ENCODE results near the gene DNAJC22. TPM values are rescaled to one million over a fixed set of nuclear protein-coding genes. Genes with fewer than 3 reads are reported as not detected.

DNAJC22 gene
- total RNA-seq, 1 donor from 2014 or later: not detected

- no peak for TF ChIP-seq CTCF (IDR thresholded peaks at IDR 0.05)
- Mint-ChIP-seq H3K9me3 (no peaks in the 10 kb centered on the region), H3K4me1 (peaks cover 11% of the 10 kb centered on the region), H3K27ac (no peak overlapping the region), H3K36me3 (ENCODE audit: low read depth) (no peaks in the 10 kb centered on the region), H3K27me3 (peaks cover 10% of the 10 kb centered on the region), H3K4me3 (no peak overlapping the region)
- no peak for ATAC-seq (ENCODE audit: low read depth)
- intact Hi-C loops (cut with micrococcal nuclease): no loop called here
- ChIA-PET POLR2A (no interaction called here), CTCF (no interaction called here)
- DNase-seq: no peak
Observed at GRCh38 chr12:49327368-49327767, 19.3 kb upstream of the DNAJC22 start.

- ChIA-PET POLR2A (interaction anchor here (0.7 kb wide), 1 partner anchor 19 kb away, joined by 6 read pairs; no protein-coding TSS in a partner anchor), CTCF (no interaction called here)
- no peaks in the 10 kb centered on the region for H3K9me3 Mint-ChIP-seq
- ATAC-seq (ENCODE audit: low read depth) (no peak), DNase-seq (no peak)
- no peak overlapping the region for H3K4me3 Mint-ChIP-seq
- TF ChIP-seq CTCF (IDR thresholded peaks at IDR 0.05): no peak
- H3K27ac Mint-ChIP-seq: no peak overlapping the region
- peaks cover 15% of the 10 kb centered on the region for H3K27me3 Mint-ChIP-seq
- H3K36me3 Mint-ChIP-seq (ENCODE audit: low read depth): no peaks in the 10 kb centered on the region
- peaks cover 12% of the 10 kb centered on the region for H3K4me1 Mint-ChIP-seq
- intact Hi-C loops (cut with micrococcal nuclease): no loop called here
Observed at GRCh38 chr12:49327887-49328286, 18.8 kb upstream of the DNAJC22 start.

- CTCF ChIA-PET: no interaction called here
- POLR2A ChIA-PET: no interaction called here
- Mint-ChIP-seq H3K4me3 (no peak overlapping the region), H3K9me3 (no peaks in the 10 kb centered on the region), H3K4me1 (peaks cover 8% of the 10 kb centered on the region), H3K27ac (no peak overlapping the region), H3K27me3 (peaks cover 19% of the 10 kb centered on the region), H3K36me3 (ENCODE audit: low read depth) (no peaks in the 10 kb centered on the region)
- no peak for ATAC-seq (ENCODE audit: low read depth)
- TF ChIP-seq CTCF (IDR thresholded peaks at IDR 0.05): no peak
- intact Hi-C loops (cut with micrococcal nuclease): no loop called here
- DNase-seq: no peak
Observed at GRCh38 chr12:49328816-49329215, 17.9 kb upstream of the DNAJC22 start.

GRCh38 chr12:49330032-49330619 lies 16.6 kb upstream of the DNAJC22 start:
- ChIA-PET CTCF (interaction anchor here (4.4 kb wide), 1 partner anchor 13 kb away, joined by 28 read pairs; no protein-coding TSS in a partner anchor), POLR2A (interaction anchor here (0.7 kb wide), 1 partner anchor 116 kb away, joined by 5 read pairs; no protein-coding TSS in a partner anchor)
- TF ChIP-seq CTCF (IDR thresholded peaks at IDR 0.05): no peak
- Mint-ChIP-seq H3K4me1 (peaks cover 10% of the 10 kb centered on the region), H3K27me3 (peaks cover 26% of the 10 kb centered on the region), H3K4me3 (no peak overlapping the region), H3K27ac (no peak overlapping the region), H3K36me3 (ENCODE audit: low read depth) (no peaks in the 10 kb centered on the region), H3K9me3 (no peaks in the 10 kb centered on the region)
- DNase-seq: no peak
- no peak for ATAC-seq (ENCODE audit: low read depth)
- intact Hi-C loops (cut with micrococcal nuclease): no loop called here

- ChIA-PET CTCF (interaction anchor here (0.7 to 8.9 kb wide), 10 partner anchors 8 to 292 kb away, joined by 3 to 59 read pairs (median 8); partner anchors contain the start of genes DNAJC22, PRPF40B and TROAP), POLR2A (interaction anchor here (0.5 to 0.7 kb wide), 2 partner anchors 117 to 191 kb away, joined by 3 to 5 read pairs; no protein-coding TSS in a partner anchor)
- Mint-ChIP-seq H3K4me3 (no peak overlapping the region), H3K27me3 (peaks cover 33% of the 10 kb centered on the region), H3K4me1 (peaks cover 15% of the 10 kb centered on the region), H3K9me3 (no peaks in the 10 kb centered on the region), H3K36me3 (ENCODE audit: low read depth) (no peaks in the 10 kb centered on the region), H3K27ac (no peak overlapping the region)
- no peak for ATAC-seq (ENCODE audit: low read depth)
- intact Hi-C loops (cut with micrococcal nuclease): no loop called here
- DNase-seq: no peak
- no peak for TF ChIP-seq CTCF (IDR thresholded peaks at IDR 0.05)
Observed at GRCh38 chr12:49330631-49331379, 15.9 kb upstream of the DNAJC22 start.
